IMR-90 (cell line): ENCODE results near the gene PKP3. TPM values are rescaled to one million over a fixed set of nuclear protein-coding genes. Genes with fewer than 3 reads are reported as not detected.

Experiments
- ATAC-seq: fragments of 200-7000 bp; cut with Tn5 transposase; 2 replicates; pipeline ENCODE4 v1.9.1; 2020; ENCODE audit warnings: low read depth, mild to moderate bottlenecking, moderate library complexity
- BruUV-seq: library from RNA; stranded (reverse); fragments of 400-500 nt; replicated peaks from 2 replicates; lab custom pipeline; 2021; lab: Mats Ljungman, UMichigan
- CTCF ChIA-PET: fragments of 300-600 bp; formaldehyde crosslinking; extraction: SDS; loops from one replicate; lab custom pipeline; 2021; ENCODE audit warnings: antibody characterized with exemption; lab: Yijun Ruan, JAX
- POLR2A ChIA-PET: fragments of 300-600 bp; sonication (Branson Sonifier 250); formaldehyde crosslinking; loops from one replicate; lab custom pipeline; 2022; ENCODE audit warnings: antibody characterized with exemption; ENCODE audit not compliant: unreplicated experiment; lab: Charles Lee
- DNase-seq: peaks from one replicate; pipeline ENCODE4 v3.0.0; 2013
- H2AFZ ChIP-seq: replicated peaks from 2 replicates; pipeline ENCODE3; 2013; ENCODE audit warnings: low read length, mild to moderate bottlenecking; ENCODE audit not compliant: poor library complexity
- H2AK5ac ChIP-seq: 2 replicates; pipeline ENCODE4 v1.6.1; 2013; ENCODE audit warnings: low read depth, low read length, inconsistent platforms
- H2AK9ac ChIP-seq: replicated peaks from 2 replicates; pipeline ENCODE3; 2013; ENCODE audit warnings: mild to moderate bottlenecking, low read depth, low read length, moderate library complexity; ENCODE audit not compliant: poor library complexity
- H2BK120ac ChIP-seq: 2 replicates; pipeline ENCODE4 v1.6.1; 2013; ENCODE audit warnings: low read depth, low read length, inconsistent platforms
- H2BK15ac ChIP-seq: 3 replicates; pipeline ENCODE4 v1.6.1; 2013; ENCODE audit warnings: low read depth, low read length, inconsistent platforms
- H2BK20ac ChIP-seq: 2 replicates; pipeline ENCODE4 v1.6.1; 2013; ENCODE audit warnings: low read depth, mild to moderate bottlenecking, inconsistent platforms, low read length, moderate library complexity
- H2BK5ac ChIP-seq: 2 replicates; pipeline ENCODE4 v1.6.1; 2013; ENCODE audit warnings: mild to moderate bottlenecking, low read depth, low read length, inconsistent platforms; ENCODE audit not compliant: poor library complexity, severe bottlenecking
- H3K14ac ChIP-seq: replicated peaks from 2 replicates; pipeline ENCODE4 v1.6.1; 2013; ENCODE audit warnings: low read depth, low read length, inconsistent platforms
- H3K18ac ChIP-seq: 2 replicates; pipeline ENCODE4 v1.6.1; 2013; ENCODE audit warnings: low read depth, low read length, control low read depth
- H3K23ac ChIP-seq: 2 replicates; pipeline ENCODE4 v1.6.1; 2013; ENCODE audit warnings: low read depth, low read length, inconsistent platforms
- H3K27ac ChIP-seq: 2 replicates; pipeline ENCODE4 v1.5.1; 2013; ENCODE audit warnings: mild to moderate bottlenecking, control low read depth, low read length; ENCODE audit not compliant: insufficient read depth
- H3K27me3 ChIP-seq: 2 replicates; pipeline ENCODE4 v1.6.1; 2013; ENCODE audit warnings: low read length; ENCODE audit not compliant: control insufficient read depth, insufficient read depth
- H3K36me3 ChIP-seq: 2 replicates; pipeline ENCODE4 v1.6.1; 2013; ENCODE audit warnings: low read length, mixed read lengths; ENCODE audit not compliant: control insufficient read depth, insufficient read depth
- H3K4ac ChIP-seq: 2 replicates; pipeline ENCODE4 v1.6.1; 2013; ENCODE audit warnings: low read depth, low read length, inconsistent platforms
- H3K4me1 ChIP-seq: 2 replicates; pipeline ENCODE4 v1.6.1; 2013; ENCODE audit warnings: low read length, mixed read lengths; ENCODE audit not compliant: control insufficient read depth, insufficient read depth
- H3K4me2 ChIP-seq: 2 replicates; pipeline ENCODE4 v1.6.1; 2013; ENCODE audit warnings: low read depth, mild to moderate bottlenecking, control low read depth, low read length, moderate library complexity
- H3K4me3 ChIP-seq: 2 replicates; pipeline ENCODE4 v1.5.1; 2013; ENCODE audit warnings: low read depth, mild to moderate bottlenecking, control low read depth, low read length, moderate library complexity; ENCODE audit not compliant: insufficient read depth
- H3K56ac ChIP-seq: 2 replicates; pipeline ENCODE4 v1.6.1; 2013; ENCODE audit warnings: low read length, inconsistent platforms; ENCODE audit not compliant: insufficient read depth; ENCODE audit errors: extremely low read depth
- H3K79me1 ChIP-seq, 2 experiments: 2 replicates each; pipeline ENCODE4 v1.6.1; 2013; ENCODE audit warnings: low read length in 2 of 2, inconsistent platforms in 1 of 2, low read depth in 1 of 2
- H3K9ac ChIP-seq: 2 replicates; pipeline ENCODE4 v1.6.1; 2013; ENCODE audit warnings: low read depth, low read length, control low read depth
- H3K9me1 ChIP-seq: 2 replicates; pipeline ENCODE4 v1.6.1; 2013; ENCODE audit warnings: low read length, inconsistent platforms; ENCODE audit not compliant: insufficient read depth
- H3K9me3 ChIP-seq: 2 replicates; pipeline ENCODE4 v1.6.1; 2013; ENCODE audit warnings: low read length; ENCODE audit not compliant: control insufficient read depth, insufficient read depth
- H4K20me1 ChIP-seq: 2 replicates; pipeline ENCODE4 v1.6.1; 2013; ENCODE audit warnings: low read length, inconsistent platforms; ENCODE audit not compliant: insufficient read depth
- H4K5ac ChIP-seq: 2 replicates; pipeline ENCODE4 v1.6.1; 2013; ENCODE audit warnings: mild to moderate bottlenecking, low read depth, low read length, control low read depth
- H4K8ac ChIP-seq, 2 experiments: 2 replicates each; pipeline ENCODE4 v1.6.1; 2013; ENCODE audit warnings: low read depth in 2 of 2, low read length in 2 of 2, control low read depth in 1 of 2, inconsistent platforms in 1 of 2
- H4K91ac ChIP-seq: 2 replicates; pipeline ENCODE4 v1.6.1; 2013; ENCODE audit warnings: low read depth, low read length, inconsistent platforms; ENCODE audit not compliant: insufficient read depth
- BHLHE40 ChIP-seq: fragments of 150-350 bp; IDR thresholded peaks from 2 replicates; pipeline ENCODE4 v1.6.1; 2016; ENCODE audit warnings: mild to moderate bottlenecking, low read depth, low read length
- CEBPB ChIP-seq: IDR thresholded peaks from 2 replicates; pipeline ENCODE4 v1.6.1; 2012; ENCODE audit warnings: low read depth, low read length, improper control_type of control experiment
- CHD1 ChIP-seq: IDR thresholded peaks from 2 replicates; pipeline ENCODE4 v1.6.1; 2012; ENCODE audit warnings: low read depth, low read length, improper control_type of control experiment
- CTCF ChIP-seq: conservative IDR thresholded peaks from 2 replicates; pipeline ENCODE4 v1.5.1; 2012; ENCODE audit warnings: mild to moderate bottlenecking, low read depth, low read length, improper control_type of control experiment
- ELK1 ChIP-seq: fragments of 150-350 bp; IDR thresholded peaks from 2 replicates; pipeline ENCODE4 v1.6.1; 2016; ENCODE audit warnings: low read depth, mild to moderate bottlenecking, low read length, moderate library complexity, borderline replicate concordance
- FOS ChIP-seq: fragments of 150-350 bp; IDR thresholded peaks from 2 replicates; pipeline ENCODE4 v1.6.1; 2016; ENCODE audit warnings: low read depth, low read length
- MAFK ChIP-seq: IDR thresholded peaks from 2 replicates; pipeline ENCODE4 v1.6.1; 2012; ENCODE audit warnings: low read depth, low read length, improper control_type of control experiment
- MAZ ChIP-seq: IDR thresholded peaks from 2 replicates; pipeline ENCODE4 v1.6.1; 2012; ENCODE audit warnings: low read depth, mild to moderate bottlenecking, low read length, improper control_type of control experiment, moderate library complexity, borderline replicate concordance
- MXI1 ChIP-seq: IDR thresholded peaks from 2 replicates; pipeline ENCODE4 v1.6.1; 2012; ENCODE audit warnings: low read depth, mild to moderate bottlenecking, low read length, moderate library complexity, borderline replicate concordance
- NFE2L2 ChIP-seq: fragments of 150-350 bp; IDR thresholded peaks from 2 replicates; pipeline ENCODE4 v1.6.1; 2016; ENCODE audit warnings: low read depth, mild to moderate bottlenecking, low read length
- POLR2A ChIP-seq: IDR thresholded peaks from 2 replicates; pipeline ENCODE4 v1.6.1; 2012; ENCODE audit warnings: mild to moderate bottlenecking, low read depth, low read length
- RAD21 ChIP-seq: IDR thresholded peaks from 2 replicates; pipeline ENCODE4 v1.6.1; 2012; ENCODE audit warnings: low read length, improper control_type of control experiment
- RCOR1 ChIP-seq: IDR thresholded peaks from 2 replicates; pipeline ENCODE4 v1.6.1; 2012; ENCODE audit warnings: mild to moderate bottlenecking, low read length, improper control_type of control experiment; ENCODE audit not compliant: insufficient replicate concordance
- RFX5 ChIP-seq: IDR thresholded peaks from 2 replicates; pipeline ENCODE4 v1.8.0; 2012; ENCODE audit warnings: low read depth, mild to moderate bottlenecking, low read length, moderate library complexity
- SMC3 ChIP-seq: fragments of 150-350 bp; IDR thresholded peaks from 2 replicates; pipeline ENCODE4 v1.6.1; 2016; ENCODE audit warnings: low read depth, mild to moderate bottlenecking, antibody characterized with exemption, low read length, moderate library complexity
- WGBS, 2 experiments: methylation state at CpG; one replicate each; pipeline versions ENCODE4 v1.1.5 to v1.1.7; 2013; ENCODE audit warnings: missing lambda C conversion rate in 2 of 2; ENCODE audit not compliant: insufficient read length in 1 of 2; ENCODE audit errors: extremely low coverage in 2 of 2; 5-methylcytosine and 5-hydroxymethylcytosine counted together
- dilution Hi-C: fragments of 300-500 bp; cut with HindIII; formaldehyde crosslinking; loops from one replicate; pipeline ENCODE4 v1.14.3; 2018; ENCODE audit warnings: low sequenced_read_pairs; ENCODE audit not compliant: unreplicated experiment
- in situ Hi-C: fragments of 300-500 bp; cut with MboI; formaldehyde crosslinking; loops from 3 replicates; pipeline ENCODE4 v1.14.3; 2019; ENCODE audit warnings: low sequenced_read_pairs, inconsistent platforms, mixed read lengths
- intact Hi-C: fragments of 100-400 bp; cut with micrococcal nuclease; formaldehyde crosslinking; loops from 2 replicates; pipeline ENCODE4 v1.10.0; 2022
- polyA plus RNA-seq, 3 experiments: library from polyadenylated mRNA; depleted of rRNA; stranded (reverse); fragments of >200 nt; gene quantifications; 2 replicates each; pipeline ENCODE4 v1.2.3, GENCODE V29; 2012; ENCODE audit warnings: low replicate concordance in 1 of 3
- total RNA-seq: library from RNA; depleted of rRNA; stranded (reverse); fragments of >200 nt; gene quantifications from 2 replicates; pipeline ENCODE4 v1.2.3, GENCODE V29; 2012
- TF ChIP-seq, protein P1 (sequence below): fragments of 150-350 bp; IDR thresholded peaks from 2 replicates; pipeline ENCODE4 v1.6.1; 2017; ENCODE audit warnings: mild to moderate bottlenecking, antibody characterized with exemption, low read length, low read depth

Gene PKP3
- total and polyA plus RNA-seq, 2 of the 4 experiments (the other 2 are of a cell fraction), result 1.5 to 2.2 TPM

GRCh38 chr11:428295-428694 lies 34.3 kb downstream of the PKP3 start:
- no peak overlapping the region for H3K14ac ChIP-seq
- POLR2A ChIA-PET, result no interaction called here
- no peaks in the 10 kb centered on the region for H3K9me3 ChIP-seq
- no peak for TF ChIP-seq RAD21
- no peak for TF ChIP-seq CHD1
- no peak for TF ChIP-seq RCOR1
- TF ChIP-seq NFE2L2, result no peak
- no peak for TF ChIP-seq SMC3
- TF ChIP-seq BHLHE40, result no peak
- no peak for TF ChIP-seq FOS
- no peak for TF ChIP-seq MXI1
- no peak for TF ChIP-seq CEBPB
- TF ChIP-seq ELK1, result no peak
- no peak for TF ChIP-seq MAFK
- TF ChIP-seq MAZ, result no peak
- no peak for TF ChIP-seq POLR2A
- TF ChIP-seq RFX5, result no peak
- TF ChIP-seq, protein P1, sequence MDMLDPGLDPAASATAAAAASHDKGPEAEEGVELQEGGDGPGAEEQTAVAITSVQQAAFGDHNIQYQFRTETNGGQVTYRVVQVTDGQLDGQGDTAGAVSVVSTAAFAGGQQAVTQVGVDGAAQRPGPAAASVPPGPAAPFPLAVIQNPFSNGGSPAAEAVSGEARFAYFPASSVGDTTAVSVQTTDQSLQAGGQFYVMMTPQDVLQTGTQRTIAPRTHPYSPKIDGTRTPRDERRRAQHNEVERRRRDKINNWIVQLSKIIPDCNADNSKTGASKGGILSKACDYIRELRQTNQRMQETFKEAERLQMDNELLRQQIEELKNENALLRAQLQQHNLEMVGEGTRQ, result no peak
- no peak for TF ChIP-seq CTCF
- no peak overlapping the region for H2BK20ac ChIP-seq
- CTCF ChIA-PET, result no interaction called here
- no peak overlapping the region for H3K27ac ChIP-seq
- H3K4me2 ChIP-seq, result no peak overlapping the region
- H4K20me1 ChIP-seq, result no peaks in the 10 kb centered on the region
- peaks cover 18% of the 10 kb centered on the region for H3K27me3 ChIP-seq
- no peak overlapping the region for H3K56ac ChIP-seq
- no peak overlapping the region for H2BK120ac ChIP-seq
- H4K91ac ChIP-seq, result no peak overlapping the region
- H3K36me3 ChIP-seq, result no peaks in the 10 kb centered on the region
- no peaks in the 10 kb centered on the region for H3K79me1 ChIP-seq
- no peak overlapping the region for H2BK15ac ChIP-seq
- H2AFZ ChIP-seq, result no peak overlapping the region
- no peak for ATAC-seq
- no peak overlapping the region for H4K5ac ChIP-seq
- BruUV-seq, result no TSS peak
- 69% methylated on average over 7 of the region's 24 CpGs; no CpG with 5 or more reads in 1 of the 2 experiments for WGBS, 2 experiments
- no peak overlapping the region for H2AK5ac ChIP-seq
- H3K4me1 ChIP-seq, result no peaks in the 10 kb centered on the region
- dilution Hi-C loops (no loop called here), in situ Hi-C loops (no loop called here), intact Hi-C loops (no loop called here)
- DNase-seq, result no peak
- H3K9ac ChIP-seq, result no peak overlapping the region
- no peaks in the 10 kb centered on the region for H3K9me1 ChIP-seq
- no peak overlapping the region for H3K4ac ChIP-seq
- no peak overlapping the region for H3K23ac ChIP-seq
- H3K18ac ChIP-seq, result no peak overlapping the region
- no peak overlapping the region for H2AK9ac ChIP-seq
- H3K4me3 ChIP-seq, result no peak overlapping the region
- no peak overlapping the region for H2BK5ac ChIP-seq
- no peak overlapping the region for H4K8ac ChIP-seq
